Lower leg skin (tissue), 3 donors: ENCODE results near the gene DMRT1.

ENCODE experiments used
- CTCF ChIP-seq, 3 donors: fragments of 450-650 bp; IDR thresholded peaks; one replicate each; pipeline ENCODE4 v1.5.1; 2016; ENCODE audit warnings: antibody characterized with exemption in 3 of 3, mild to moderate bottlenecking in 3 of 3, moderate library complexity in 2 of 3
- POLR2A ChIP-seq, 2 donors: fragments of 450-650 bp; IDR thresholded peaks; one replicate each; pipeline ENCODE4 v1.6.1; 2016 to 2017; ENCODE audit warnings: antibody characterized with exemption in 2 of 2, mild to moderate bottlenecking in 1 of 2, moderate library complexity in 1 of 2

GRCh38 chr9:1008216-1008615 lies 166.7 kb downstream of the DMRT1 start:
- TF ChIP-seq CTCF (IDR thresholded peaks at IDR 0.05) (no peak), POLR2A (IDR thresholded peaks at IDR 0.05) (no peak)
